ENCODE results near the gene UFD1. TPM values are rescaled to one million over a fixed set of nuclear protein-coding genes. Genes with fewer than 3 reads are reported as not detected.
A peak's percentile ranks its signal among the peaks of the same experiment; 100 is the strongest.

UFD1 gene
- total RNA-seq, 1 donor from 2014 or later, result 37.7 TPM

DNA sequence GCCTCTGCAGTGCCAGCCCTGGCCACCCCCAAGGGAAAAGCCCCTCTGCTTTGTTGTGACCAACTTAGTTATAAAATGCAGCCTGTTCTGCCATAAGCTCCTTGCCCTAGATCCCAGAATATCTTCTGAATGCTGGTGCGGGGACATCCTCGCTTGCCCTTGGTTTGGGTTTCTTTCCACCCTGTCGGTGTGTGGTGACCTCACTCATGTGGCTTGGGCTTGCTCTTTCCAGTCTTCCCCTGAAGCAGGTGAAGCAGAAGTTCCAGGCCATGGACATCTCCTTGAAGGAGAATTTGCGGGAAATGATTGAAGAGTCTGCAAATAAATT lies 28.5 kb upstream of the UFD1 start:
- Mint-ChIP-seq H3K4me1 (peaks cover 6% of the 10 kb centered on the region), H3K9me3 (no peaks in the 10 kb centered on the region), H3K27ac (no peak overlapping the region)

GRCh38 chr22:19506212-19506611 lies 27.2 kb upstream of the UFD1 start:
- no peak overlapping the region for H3K4me2 ChIP-seq
- H3K9me3 Mint-ChIP-seq, result no peaks in the 10 kb centered on the region
- H3K9me3 ChIP-seq (ENCODE audit: low read depth), result no peaks in the 10 kb centered on the region
- H3K27ac ChIP-seq, result no peak overlapping the region
- H4K20me1 ChIP-seq (ENCODE audit: low read depth), result no peaks in the 10 kb centered on the region
- no peaks in the 10 kb centered on the region for H3K79me2 ChIP-seq (ENCODE audit: low read depth)
- peaks cover 13% of the 10 kb centered on the region for H3K36me3 Mint-ChIP-seq
- H3K27me3 ChIP-seq, result no peaks in the 10 kb centered on the region
- H3K27me3 Mint-ChIP-seq (ENCODE audit: insufficient read depth, low read depth), result no peaks in the 10 kb centered on the region
- peaks cover 6% of the 10 kb centered on the region for H3K4me1 Mint-ChIP-seq
- H3K4me3 ChIP-seq, result no peak overlapping the region
- no peak overlapping the region for H3K4me3 Mint-ChIP-seq
- DNase-seq (ENCODE audit: low spot score), result no peak
- no peak overlapping the region for H2AFZ ChIP-seq (replicated peaks)
- H3K27ac Mint-ChIP-seq, result peak overlapping the region; percentile 54
- H3K9ac ChIP-seq, result no peak overlapping the region
- peaks cover 3% of the 10 kb centered on the region for H3F3A ChIP-seq (ENCODE audit: low read depth)
- H3K36me3 ChIP-seq, result no peaks in the 10 kb centered on the region
- TF ChIP-seq EZH2phosphoT487 (IDR thresholded peaks at IDR 0.05) (no peak), EZH2 (IDR thresholded peaks at IDR 0.05) (no peak), CTCF (IDR thresholded peaks at IDR 0.05) (no peak)
- H3K4me1 ChIP-seq, result no peaks in the 10 kb centered on the region

More for the DNA sequence above, 28.5 kb upstream of the UFD1 start:
- H3K79me2 ChIP-seq (ENCODE audit: low read depth), result no peaks in the 10 kb centered on the region
- H3K9me3 ChIP-seq (ENCODE audit: low read depth), result no peaks in the 10 kb centered on the region
- no peaks in the 10 kb centered on the region for H3K36me3 ChIP-seq
- H3K27me3 Mint-ChIP-seq (ENCODE audit: insufficient read depth, low read depth), result no peaks in the 10 kb centered on the region
- H3K27me3 ChIP-seq, result no peaks in the 10 kb centered on the region
- H3K4me1 ChIP-seq, result no peaks in the 10 kb centered on the region
- H2AFZ ChIP-seq (replicated peaks), result no peak overlapping the region
- no peak overlapping the region for H3K4me2 ChIP-seq
- peaks cover 3% of the 10 kb centered on the region for H4K20me1 ChIP-seq (ENCODE audit: low read depth)
- no peak overlapping the region for H3K9ac ChIP-seq
- H3F3A ChIP-seq (ENCODE audit: low read depth), result peaks cover 3% of the 10 kb centered on the region
- DNase-seq (ENCODE audit: low spot score), result no peak
- TF ChIP-seq EZH2phosphoT487 (IDR thresholded peaks at IDR 0.05) (no peak), EZH2 (IDR thresholded peaks at IDR 0.05) (no peak), CTCF (IDR thresholded peaks at IDR 0.05) (no peak)
- no peak overlapping the region for H3K27ac ChIP-seq
- no peak overlapping the region for H3K4me3 Mint-ChIP-seq
- H3K36me3 Mint-ChIP-seq, result peaks cover 15% of the 10 kb centered on the region
- H3K4me3 ChIP-seq, result no peak overlapping the region

DNA sequence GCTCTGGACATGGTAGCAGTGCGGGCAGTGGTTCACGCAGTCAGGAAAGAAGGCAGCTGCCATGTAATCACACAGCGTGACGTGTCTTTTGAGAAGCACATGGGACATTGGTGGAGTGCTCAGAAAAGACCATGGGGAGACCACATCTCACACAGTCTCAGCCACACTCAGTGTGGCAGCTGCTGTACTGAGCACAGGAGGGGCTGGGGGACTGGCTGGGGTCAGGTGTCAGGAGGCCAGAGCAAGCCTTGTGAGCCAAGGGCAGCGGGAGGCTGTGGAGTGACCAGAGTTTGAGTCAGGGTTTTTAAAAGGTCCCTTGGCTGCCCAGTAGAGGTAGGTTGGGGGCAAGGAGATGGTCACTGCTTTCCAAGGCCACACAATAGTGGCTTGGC lies 26.7 kb upstream of the UFD1 start:
- peaks cover 3% of the 10 kb centered on the region for H3F3A ChIP-seq (ENCODE audit: low read depth)
- H3K4me2 ChIP-seq, result no peak overlapping the region
- no peaks in the 10 kb centered on the region for H3K27me3 ChIP-seq
- DNase-seq (ENCODE audit: low spot score), result no peak
- Mint-ChIP-seq H3K27ac (peak overlapping the region; percentile 54), H3K4me1 (peaks cover 6% of the 10 kb centered on the region), H3K36me3 (peaks cover 9% of the 10 kb centered on the region), H3K27me3 (ENCODE audit: insufficient read depth, low read depth) (no peaks in the 10 kb centered on the region), H3K4me3 (no peak overlapping the region), H3K9me3 (no peaks in the 10 kb centered on the region)
- H3K9me3 ChIP-seq (ENCODE audit: low read depth), result no peaks in the 10 kb centered on the region
- H3K4me1 ChIP-seq, result no peaks in the 10 kb centered on the region
- H2AFZ ChIP-seq (replicated peaks), result no peak overlapping the region
- no peaks in the 10 kb centered on the region for H3K36me3 ChIP-seq
- H3K79me2 ChIP-seq (ENCODE audit: low read depth), result no peaks in the 10 kb centered on the region
- no peak overlapping the region for H3K27ac ChIP-seq
- no peak overlapping the region for H3K4me3 ChIP-seq
- no peak overlapping the region for H3K9ac ChIP-seq
- no peak for TF ChIP-seq EZH2 (IDR thresholded peaks at IDR 0.05)
- TF ChIP-seq EZH2phosphoT487 (IDR thresholded peaks at IDR 0.05), result no peak
- no peak for TF ChIP-seq CTCF (IDR thresholded peaks at IDR 0.05)
- H4K20me1 ChIP-seq (ENCODE audit: low read depth), result no peaks in the 10 kb centered on the region
